Gastroesophageal sphincter (tissue), 4 donors: ENCODE data around the gene NT5M. TPM values are rescaled to one million over a fixed set of nuclear protein-coding genes. Genes with fewer than 3 reads are reported as not detected.

ENCODE experiments used
- ATAC-seq: fragments of 150-250 bp; one replicate; pipeline ENCODE4 v1.9.1; 2016; ENCODE audit warnings: mild to moderate bottlenecking, moderate library complexity
- H3K27ac ChIP-seq, 4 donors: fragments of 200-600 bp; sonication (generic) in 3 of 4; 1 replicate in 3 of 4; 2 replicates in 1 of 4; pipeline ENCODE4 v1.5.1; 2016 to 2019
- H3K27me3 ChIP-seq: fragments of 200-600 bp; sonication (generic); one replicate; pipeline ENCODE4 v1.5.1; 2019
- H3K36me3 ChIP-seq, 2 donors: fragments of 200-600 bp; sonication (generic); one replicate each; pipeline ENCODE4 v1.5.1; 2019; ENCODE audit warnings: control low read depth in 1 of 2
- H3K4me1 ChIP-seq, 3 donors: fragments of 200-600 bp; sonication (generic); 1 replicate in 2 of 3; 2 replicates in 1 of 3; pipeline ENCODE4 v1.5.1; 2016 to 2019; ENCODE audit warnings: control low read depth in 2 of 3
- H3K4me3 ChIP-seq, 2 donors: fragments of 200-600 bp; sonication (generic); one replicate each; pipeline ENCODE4 v1.5.1; 2019; ENCODE audit warnings: mild to moderate bottlenecking in 1 of 2, moderate library complexity in 1 of 2
- H3K9me3 ChIP-seq, 3 donors: fragments of 200-600 bp; sonication (generic); one replicate each; pipeline ENCODE4 v1.5.1; 2017 to 2019; ENCODE audit warnings: control low read depth in 2 of 3
- EP300 ChIP-seq: sonication (generic); formaldehyde crosslinking; IDR thresholded peaks from one replicate; pipeline ENCODE4 v1.6.1; 2017; ENCODE audit warnings: antibody characterized with exemption, mild to moderate bottlenecking
- POLR2A ChIP-seq, 2 donors: fragments of 450-650 bp; IDR thresholded peaks; one replicate each; pipeline ENCODE4 v1.6.1; 2017; ENCODE audit warnings: antibody characterized with exemption in 2 of 2, mild to moderate bottlenecking in 2 of 2, moderate library complexity in 1 of 2
- POLR2AphosphoS5 ChIP-seq: sonication (generic); formaldehyde crosslinking; IDR thresholded peaks from one replicate; pipeline ENCODE4 v1.6.1; 2017; ENCODE audit warnings: antibody characterized with exemption
- WGBS, 2 donors: methylation state at CpG; one replicate each; pipeline ENCODE4 v1.1.5; 2018; ENCODE audit warnings: low coverage in 1 of 2; 5-methylcytosine and 5-hydroxymethylcytosine counted together
- total RNA-seq, 4 donors: library from RNA; depleted of rRNA; stranded (reverse); fragments of >200 nt; gene quantifications; one replicate each; pipeline ENCODE4 v1.1.0, GENCODE V29; 2016
- TF ChIP-seq, protein P1 (sequence below), 4 experiments: fragments of 200-600 bp in 2 of 4; fragments of 450-650 bp in 2 of 4; sonication (generic) in 1 of 4; IDR thresholded peaks; one replicate each; pipeline ENCODE4 v1.5.1; 2017 to 2019; ENCODE audit warnings: antibody characterized with exemption in 4 of 4, mild to moderate bottlenecking in 2 of 4, moderate library complexity in 2 of 4

NT5M gene
- total RNA-seq, 4 donors from 2014 or later, result 2.3 to 9.0 (median 4.5) TPM

DNA sequence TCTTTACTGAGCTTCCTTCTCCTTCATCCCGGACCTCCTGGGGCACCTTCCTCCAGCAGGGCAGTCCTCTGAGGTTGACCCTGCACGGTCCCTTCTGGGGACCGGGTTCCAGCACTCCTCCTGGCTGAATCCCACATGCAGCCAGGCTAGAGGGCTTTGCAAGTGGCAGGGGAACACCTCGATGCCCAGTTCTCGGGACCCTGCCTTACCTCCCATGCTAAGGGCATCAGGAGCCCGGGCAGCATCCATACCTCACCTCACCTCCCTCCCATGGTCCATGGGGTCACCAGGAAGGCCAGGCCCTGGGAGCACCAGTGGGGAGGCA lies 81.1 kb downstream of the NT5M start:
- ATAC-seq, result no peak
- H3K36me3 ChIP-seq, result no peaks in the 10 kb centered on the region
- no peaks in the 10 kb centered on the region for H3K9me3 ChIP-seq
- TF ChIP-seq EP300, result no peak
- no peak for TF ChIP-seq POLR2A (IDR thresholded peaks at IDR 0.05)
- TF ChIP-seq, protein P1, sequence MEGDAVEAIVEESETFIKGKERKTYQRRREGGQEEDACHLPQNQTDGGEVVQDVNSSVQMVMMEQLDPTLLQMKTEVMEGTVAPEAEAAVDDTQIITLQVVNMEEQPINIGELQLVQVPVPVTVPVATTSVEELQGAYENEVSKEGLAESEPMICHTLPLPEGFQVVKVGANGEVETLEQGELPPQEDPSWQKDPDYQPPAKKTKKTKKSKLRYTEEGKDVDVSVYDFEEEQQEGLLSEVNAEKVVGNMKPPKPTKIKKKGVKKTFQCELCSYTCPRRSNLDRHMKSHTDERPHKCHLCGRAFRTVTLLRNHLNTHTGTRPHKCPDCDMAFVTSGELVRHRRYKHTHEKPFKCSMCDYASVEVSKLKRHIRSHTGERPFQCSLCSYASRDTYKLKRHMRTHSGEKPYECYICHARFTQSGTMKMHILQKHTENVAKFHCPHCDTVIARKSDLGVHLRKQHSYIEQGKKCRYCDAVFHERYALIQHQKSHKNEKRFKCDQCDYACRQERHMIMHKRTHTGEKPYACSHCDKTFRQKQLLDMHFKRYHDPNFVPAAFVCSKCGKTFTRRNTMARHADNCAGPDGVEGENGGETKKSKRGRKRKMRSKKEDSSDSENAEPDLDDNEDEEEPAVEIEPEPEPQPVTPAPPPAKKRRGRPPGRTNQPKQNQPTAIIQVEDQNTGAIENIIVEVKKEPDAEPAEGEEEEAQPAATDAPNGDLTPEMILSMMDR (IDR thresholded peaks at IDR 0.05), result no peak
- H3K4me1 ChIP-seq, result no peaks in the 10 kb centered on the region
- no peak overlapping the region for H3K4me3 ChIP-seq
- no peak overlapping the region for H3K27ac ChIP-seq
- H3K27me3 ChIP-seq, result peaks cover 73% of the 10 kb centered on the region
- 70 to 100% methylated on average over 1 to 2 of the region's 6 CpGs for WGBS, 2 donors

- Histone ChIP-seq H3K27ac (no peak overlapping the region), H3K36me3 (no peaks in the 10 kb centered on the region), H3K27me3 (peaks cover 68% of the 10 kb centered on the region), H3K4me1 (no peaks in the 10 kb centered on the region), H3K4me3 (no peak overlapping the region), H3K9me3 (no peaks in the 10 kb centered on the region)
- no peak for ATAC-seq
- WGBS, 2 donors, result 50 to 93% methylated on average over 1 to 3 of the region's 8 CpGs
- TF ChIP-seq, protein P1 (IDR thresholded peaks at IDR 0.05), result no peak
- no peak for TF ChIP-seq POLR2AphosphoS5
- no peak for TF ChIP-seq EP300
- no peak for TF ChIP-seq POLR2A (IDR thresholded peaks at IDR 0.05)
These were observed 81.8 kb downstream of the NT5M start for GRCh38 chr17:17384961-17385360.

DNA sequence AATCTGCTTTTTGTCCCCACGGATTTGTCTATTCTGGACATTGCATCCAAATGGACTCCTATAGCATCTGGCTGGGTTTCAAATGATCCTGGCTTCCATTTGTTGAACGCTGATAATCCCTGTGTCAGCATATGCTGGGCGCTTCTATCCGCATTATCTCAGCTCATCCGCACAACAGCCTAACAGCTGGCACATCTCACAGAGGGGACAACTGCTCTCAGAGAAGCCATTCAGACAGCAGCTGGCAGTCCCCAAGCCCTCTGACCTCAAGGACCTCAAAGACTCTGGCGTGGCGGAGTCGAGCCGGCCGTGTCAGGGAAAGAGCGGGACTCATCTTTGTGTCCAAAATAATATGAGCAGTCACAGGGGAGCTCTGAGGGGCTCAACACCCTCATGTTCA lies 82.3 kb downstream of the NT5M start:
- TF ChIP-seq, protein P1 (IDR thresholded peaks at IDR 0.05), result no peak
- TF ChIP-seq EP300 (no peak), POLR2AphosphoS5 (no peak)
- no peak for ATAC-seq

GRCh38 chr17:17386094-17386800 lies 83.1 kb downstream of the NT5M start:
- TF ChIP-seq, protein P1 (IDR thresholded peaks at IDR 0.05), result no peak
- TF ChIP-seq EP300 (no peak), POLR2A (IDR thresholded peaks at IDR 0.05) (no peak), POLR2AphosphoS5 (no peak)
- Histone ChIP-seq H3K4me3 (no peak overlapping the region), H3K36me3 (no peaks in the 10 kb centered on the region), H3K9me3 (no peaks in the 10 kb centered on the region), H3K27me3 (peaks cover 55% of the 10 kb centered on the region), H3K27ac (no peak overlapping the region), H3K4me1 (no peaks in the 10 kb centered on the region)
- no peak for ATAC-seq
- whole genome bisulfite sequencing, 2 donors, result 86% methylated on average over 4 of the region's 15 CpGs; no CpG with 5 or more reads in 1 of the 2 donors

More for the DNA sequence above, 82.3 kb downstream of the NT5M start:
- peaks cover 63% of the 10 kb centered on the region for H3K27me3 ChIP-seq
- 50 to 60% methylated on average over 1 to 5 of the region's 11 CpGs for WGBS, 2 donors
- H3K4me1 ChIP-seq, result no peaks in the 10 kb centered on the region
- no peak overlapping the region for H3K27ac ChIP-seq
- H3K4me3 ChIP-seq, result no peak overlapping the region
- H3K9me3 ChIP-seq, result no peaks in the 10 kb centered on the region
- no peaks in the 10 kb centered on the region for H3K36me3 ChIP-seq

GRCh38 chr17:17387017-17387497 lies 83.9 kb downstream of the NT5M start:
- H3K27me3 ChIP-seq, result peaks cover 47% of the 10 kb centered on the region
- ATAC-seq, result no peak
- H3K4me3 ChIP-seq, result no peak overlapping the region
- H3K9me3 ChIP-seq, result no peaks in the 10 kb centered on the region
- no peak overlapping the region for H3K27ac ChIP-seq
- TF ChIP-seq EP300 (no peak), POLR2AphosphoS5 (no peak)
- TF ChIP-seq, protein P1 (IDR thresholded peaks at IDR 0.05), result no peak
- no peaks in the 10 kb centered on the region for H3K36me3 ChIP-seq
- H3K4me1 ChIP-seq, result no peaks in the 10 kb centered on the region
- WGBS, 2 donors, result 77 to 95% methylated on average over 6 of the region's 7 CpGs
